GM13976 (cell line): ENCODE data around the gene RGP1.

ENCODE experiments used
- DNase-seq: peaks from one replicate; pipeline ENCODE4 v3.0.0; 2012; ENCODE audit warnings: low spot score
- in situ Hi-C: fragments of 300-500 bp; cut with MboI; formaldehyde crosslinking; loops from one replicate; pipeline ENCODE4 v1.12.0; 2022; ENCODE audit warnings: low sequenced_read_pairs, mixed read lengths, inconsistent platforms; ENCODE audit not compliant: unreplicated experiment
- TF ChIP-seq, protein P1 (sequence below): IDR thresholded peaks from 2 replicates; pipeline ENCODE4 v1.5.1; 2012; ENCODE audit warnings: borderline replicate concordance, mild to moderate bottlenecking; ENCODE audit not compliant: insufficient read depth; ENCODE audit errors: extremely low read depth, missing control alignments, control extremely low read depth

The RGP1 gene

DNA sequence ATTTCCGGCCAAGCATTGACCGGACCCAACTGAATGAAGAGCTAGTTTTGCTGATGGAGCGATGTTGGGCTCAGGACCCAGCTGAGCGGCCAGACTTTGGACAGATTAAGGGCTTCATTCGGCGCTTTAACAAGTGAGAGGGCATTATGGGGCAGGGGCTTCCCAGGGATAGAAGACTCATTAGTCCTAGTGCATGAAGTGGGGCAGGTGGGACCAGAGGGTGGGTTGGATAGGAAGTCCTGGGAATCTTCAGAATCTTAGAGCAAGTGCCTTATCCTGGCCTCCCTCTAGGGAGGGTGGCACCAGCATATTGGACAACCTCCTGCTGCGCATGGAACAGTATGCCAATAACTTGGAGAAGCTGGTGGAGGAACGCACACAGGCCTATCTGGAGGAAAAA, 57.0 kb downstream of the RGP1 start:
- no peak for DNase-seq
- TF ChIP-seq, protein P1, sequence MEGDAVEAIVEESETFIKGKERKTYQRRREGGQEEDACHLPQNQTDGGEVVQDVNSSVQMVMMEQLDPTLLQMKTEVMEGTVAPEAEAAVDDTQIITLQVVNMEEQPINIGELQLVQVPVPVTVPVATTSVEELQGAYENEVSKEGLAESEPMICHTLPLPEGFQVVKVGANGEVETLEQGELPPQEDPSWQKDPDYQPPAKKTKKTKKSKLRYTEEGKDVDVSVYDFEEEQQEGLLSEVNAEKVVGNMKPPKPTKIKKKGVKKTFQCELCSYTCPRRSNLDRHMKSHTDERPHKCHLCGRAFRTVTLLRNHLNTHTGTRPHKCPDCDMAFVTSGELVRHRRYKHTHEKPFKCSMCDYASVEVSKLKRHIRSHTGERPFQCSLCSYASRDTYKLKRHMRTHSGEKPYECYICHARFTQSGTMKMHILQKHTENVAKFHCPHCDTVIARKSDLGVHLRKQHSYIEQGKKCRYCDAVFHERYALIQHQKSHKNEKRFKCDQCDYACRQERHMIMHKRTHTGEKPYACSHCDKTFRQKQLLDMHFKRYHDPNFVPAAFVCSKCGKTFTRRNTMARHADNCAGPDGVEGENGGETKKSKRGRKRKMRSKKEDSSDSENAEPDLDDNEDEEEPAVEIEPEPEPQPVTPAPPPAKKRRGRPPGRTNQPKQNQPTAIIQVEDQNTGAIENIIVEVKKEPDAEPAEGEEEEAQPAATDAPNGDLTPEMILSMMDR: no peak
- in situ Hi-C loops: no loop called here
